HepG2 (cell line): ENCODE data around the gene GFY. TPM values are rescaled to one million over a fixed set of nuclear protein-coding genes. Genes with fewer than 3 reads are reported as not detected.
A peak's percentile ranks its signal among the peaks of the same experiment; 100 is the strongest.

ENCODE experiments used
- ATAC-seq: fragments of 200-7000 bp; cut with Tn5 transposase; 3 replicates; pipeline ENCODE4 v1.9.1; 2020; ENCODE audit warnings: mild to moderate bottlenecking, moderate library complexity
- BruUV-seq: library from RNA; stranded (reverse); fragments of 400-500 nt; replicated peaks from 2 replicates; lab custom pipeline; 2021; lab: Mats Ljungman, UMichigan
- CTCF ChIA-PET: fragments of 300-600 bp; formaldehyde crosslinking; extraction: SDS; loops from one replicate; lab custom pipeline; 2021; ENCODE audit warnings: low total read pairs, inconsistent platforms, low intra/inter-chr PET ratio; lab: Yijun Ruan, JAX
- POLR2A ChIA-PET: fragments of 350-600 bp; sonication (Branson Sonifier 250); formaldehyde crosslinking; loops from one replicate; lab custom pipeline; 2020; ENCODE audit warnings: antibody characterized with exemption, inconsistent platforms; lab: Yijun Ruan, JAX
- DNase-seq: peaks from one replicate; pipeline ENCODE4 v3.0.0-alpha.2; 2015; ENCODE audit warnings: low spot score
- FAIRE-seq: peaks from 3 replicates; lab custom pipeline; 2011; peaks lifted over from hg19 to GRCh38; lab: Jason Lieb, UNC
- H2AFZ ChIP-seq: one replicate; pipeline ENCODE4 v1.6.1; 2011; ENCODE audit warnings: low read length, inconsistent platforms
- H3K27ac ChIP-seq: fragments of 300-600 bp; 3 replicates; pipeline ENCODE4 v1.8.0; 2011; ENCODE audit warnings: mixed run types, mild to moderate bottlenecking, mixed read lengths, low read length, inconsistent platforms; ENCODE audit not compliant: insufficient read depth; ENCODE audit errors: extremely low read length
- H3K27me3 ChIP-seq, 2 experiments: fragments of 200-600 bp in 1 of 2; 2 replicates in 1 of 2; 3 replicates in 1 of 2; pipeline versions ENCODE4 v1.6.0 to v1.8.0; 2011; ENCODE audit warnings: low read length in 2 of 2, mild to moderate bottlenecking in 2 of 2, moderate library complexity in 2 of 2, inconsistent platforms in 1 of 2; ENCODE audit not compliant: insufficient read depth in 2 of 2, control insufficient read depth in 1 of 2
- H3K36me3 ChIP-seq, 2 experiments: fragments of 200-600 bp in 1 of 2; replicated peaks in 1 of 2; 2 replicates in 1 of 2; 3 replicates in 1 of 2; pipeline versions ENCODE4 v1.5.1 to v1.8.0; 2011; ENCODE audit warnings: low read length in 2 of 2, inconsistent platforms in 1 of 2; ENCODE audit not compliant: insufficient read depth in 2 of 2, control insufficient read depth in 1 of 2
- H3K4me1 ChIP-seq: 2 replicates; pipeline ENCODE4 v1.5.1; 2012; ENCODE audit warnings: low read length, inconsistent platforms; ENCODE audit not compliant: insufficient read depth
- H3K4me2 ChIP-seq: 2 replicates; pipeline ENCODE4 v1.6.0; 2011; ENCODE audit warnings: low read depth, low read length, inconsistent platforms
- H3K4me3 ChIP-seq, 3 experiments: fragments of 200-600 bp in 1 of 3; sonication (generic), shearing (Covaris generic) in 1 of 3; replicated peaks in 1 of 3; 2 replicates each; pipeline ENCODE4 v1.5.1; 2011 to 2016; ENCODE audit warnings: low read length in 3 of 3, inconsistent platforms in 2 of 3, low read depth in 2 of 3, mild to moderate bottlenecking in 2 of 3, control low read depth in 1 of 3, mixed read lengths in 1 of 3; ENCODE audit not compliant: insufficient read depth in 1 of 3
- H3K79me2 ChIP-seq: one replicate; pipeline ENCODE4 v1.6.1; 2011; ENCODE audit warnings: low read length, inconsistent platforms; ENCODE audit not compliant: insufficient read depth
- H3K9ac ChIP-seq: 2 replicates; pipeline ENCODE4 v1.6.0; 2011; ENCODE audit warnings: mild to moderate bottlenecking, low read depth, low read length, inconsistent platforms; ENCODE audit not compliant: insufficient read depth
- H3K9me3 ChIP-seq: 2 replicates; pipeline ENCODE4 v1.5.1; 2012; ENCODE audit warnings: mild to moderate bottlenecking, low read length
- H4K20me1 ChIP-seq: 2 replicates; pipeline ENCODE4 v1.6.0; 2011; ENCODE audit warnings: inconsistent platforms, mild to moderate bottlenecking, low read length, moderate library complexity; ENCODE audit not compliant: insufficient read depth
- EZH2 ChIP-seq: conservative IDR thresholded peaks from 2 replicates; pipeline ENCODE4 v1.6.1; 2012; ENCODE audit warnings: mild to moderate bottlenecking, low read depth, low read length, moderate library complexity
- RFX5 ChIP-seq: IDR thresholded peaks from 2 replicates; pipeline ENCODE4 v1.6.1; 2011; ENCODE audit warnings: low read depth, low read length, improper control_type of control experiment
- ZNF564 ChIP-seq: sonication (generic); formaldehyde crosslinking; IDR thresholded peaks from 2 replicates; pipeline ENCODE4 v1.8.1; 2023; ENCODE audit warnings: mild to moderate bottlenecking, missing genetic modification reagents
- ZNF598 ChIP-seq: sonication (generic); formaldehyde crosslinking; IDR thresholded peaks from 2 replicates; pipeline ENCODE4 v1.5.1; 2020; ENCODE audit warnings: mild to moderate bottlenecking, missing genetic modification reagents, borderline replicate concordance
- WGBS: methylation state at CpG from one replicate; pipeline ENCODE4 v1.1.6; 2017; ENCODE audit warnings: low lambda C conversion rate; 5-methylcytosine and 5-hydroxymethylcytosine counted together
- in situ Hi-C: cut with HindIII; loops from 2 replicates; pipeline ENCODE4 v1.10.0; 2017; ENCODE audit warnings: low pct_unique_long_range_greater_than_20kb; ENCODE audit not compliant: extremely low pct_ligation_motif_present
- intact Hi-C: fragments of 100-400 bp; cut with micrococcal nuclease; formaldehyde crosslinking; loops from one replicate; pipeline ENCODE4 v1.10.0; 2022; ENCODE audit not compliant: unreplicated experiment
- polyA plus RNA-seq, 8 experiments: library from polyadenylated mRNA; depleted of rRNA in 3 of 8; stranded (reverse) in 7 of 8; unstranded in 1 of 8; fragments of >200 nt; fragmentation: Illumina TruSeq in 4 of 8; extraction: Trizol in 4 of 8; gene quantifications; 2 replicates each; pipeline versions ENCODE4 v1.2.1 to v1.2.3, GENCODE V29; 2011 to 2016; ENCODE audit warnings: low read depth in 4 of 8, missing spikeins in 1 of 8, mixed read lengths in 1 of 8; ENCODE audit not compliant: insufficient read depth in 1 of 8
- total RNA-seq, 5 experiments: library from RNA; depleted of rRNA; stranded (reverse); fragments of >200 nt; fragmentation: Illumina TruSeq; extraction: Trizol; gene quantifications; 2 replicates each; pipeline ENCODE4 v1.2.3, GENCODE V29; 2016; ENCODE audit warnings: low read depth in 1 of 5

The GFY gene
- total and polyA plus RNA-seq, 2 of the 13 experiments (the other 11 are each of a cell fraction or from before 2014, with no cell fraction given): not detected

- BruUV-seq: no TSS peak
- ATAC-seq (no peak), DNase-seq (no peak)
- 13% methylated on average over 18 of the region's 19 CpGs for WGBS
- H2AFZ ChIP-seq: no peak overlapping the region
- no peaks in the 10 kb centered on the region for H3K36me3 ChIP-seq
- H3K9me3 ChIP-seq: no peaks in the 10 kb centered on the region
- peak overlapping the region in 2 of 3 experiments; percentile 22 to 64; a peak in 2 of 6 replicates for H3K4me3 ChIP-seq
- H3K79me2 ChIP-seq: no peaks in the 10 kb centered on the region
- H4K20me1 ChIP-seq: peaks cover 5% of the 10 kb centered on the region; the same call in 1 of the 2 replicates
- CTCF ChIA-PET: no interaction called here
- H3K4me2 ChIP-seq: peak overlapping the region; percentile 71
- no peak overlapping the region for H3K9ac ChIP-seq
- peaks cover 17% of the 10 kb centered on the region for H3K4me1 ChIP-seq
- peak; percentile 66; the same call in 1 of the 2 replicates for TF ChIP-seq EZH2
- no peak for TF ChIP-seq ZNF598 (CRISPR knock-in tag)
- TF ChIP-seq, all 625 proteins: peak for 1
- in situ Hi-C loops: no loop called here
- FAIRE-seq: no peak
- Histone ChIP-seq H3K27ac (no peak overlapping the region), H3K27me3 (peaks cover 8 to 63% of the 10 kb centered on the region in 2 experiments)
- POLR2A ChIA-PET: interaction anchor here (2.0 kb wide), 1 partner anchor 13 kb away, joined by 8 read pairs; the partner anchor contains the start of gene ALDH16A1
- intact Hi-C loops: no loop called here
These were observed 15.4 kb downstream of the GFY start for GRCh38 chr19:49440439-49441209.

- ATAC-seq (no peak), FAIRE-seq (no peak), DNase-seq (no peak)
- Histone ChIP-seq H3K9ac (no peak within 1 kb of the TSS), H3K4me1 (peaks cover 18% of the 10 kb centered on the region), H3K9me3 (no peaks in the 10 kb centered on the region), H3K4me2 (peak within 1 kb of the TSS; percentile 75), H3K27me3 (peaks cover 8 to 56% of the 10 kb centered on the region in 2 experiments), H3K36me3 (peaks cover 0 to under 1% of the 10 kb centered on the region in 2 experiments; a peak in 1 of 5 replicates), H3K79me2 (no peaks in the 10 kb centered on the region), H4K20me1 (peaks cover 5% of the 10 kb centered on the region; the same call in 1 of the 2 replicates), H3K4me3 (peak within 1 kb of the TSS; percentile 26 to 76 (median 70); a peak in 4 of 6 replicates), H3K27ac (no peak within 1 kb of the TSS), H2AFZ (no peak within 1 kb of the TSS)
- WGBS: 10% methylated on average over 20 of the region's 56 CpGs
- intact Hi-C loops: no loop called here
- TF ChIP-seq ZNF564 (CRISPR knock-in tag) (peak; percentile 97), RFX5 (no peak)
- BruUV-seq: no TSS peak
- ChIA-PET POLR2A (interaction anchor here (1.0 to 2.1 kb wide), 4 partner anchors 10 to 80 kb away, joined by 3 to 21 read pairs (median 14); partner anchors contain the start of genes ALDH16A1 and PIH1D1), CTCF (no interaction called here)
- in situ Hi-C loops: no loop called here
These were observed 16.2 kb downstream of the GFY start, which contains the start of gene SLC17A7 for GRCh38 chr19:49441210-49441959. TSS of gene SLC17A7 (minus strand) at chr19:49441527. CDS start at chr19:49441379, 148 bp downstream.
